CD4-positive, alpha-beta T cell treated with Interleukin-21 for 1 hour (primary cell): ENCODE results near the gene NPEPL1.
A peak's percentile ranks its signal among the peaks of the same experiment; 100 is the strongest.

ENCODE experiments used
- DNase-seq: peaks from one replicate; pipeline ENCODE4 v3.0.0-alpha.2; 2020

NPEPL1 gene

GRCh38 chr20:58659841-58660240 lies 32.8 kb upstream of the NPEPL1 start:
- peak; percentile 60 for DNase-seq

DNA sequence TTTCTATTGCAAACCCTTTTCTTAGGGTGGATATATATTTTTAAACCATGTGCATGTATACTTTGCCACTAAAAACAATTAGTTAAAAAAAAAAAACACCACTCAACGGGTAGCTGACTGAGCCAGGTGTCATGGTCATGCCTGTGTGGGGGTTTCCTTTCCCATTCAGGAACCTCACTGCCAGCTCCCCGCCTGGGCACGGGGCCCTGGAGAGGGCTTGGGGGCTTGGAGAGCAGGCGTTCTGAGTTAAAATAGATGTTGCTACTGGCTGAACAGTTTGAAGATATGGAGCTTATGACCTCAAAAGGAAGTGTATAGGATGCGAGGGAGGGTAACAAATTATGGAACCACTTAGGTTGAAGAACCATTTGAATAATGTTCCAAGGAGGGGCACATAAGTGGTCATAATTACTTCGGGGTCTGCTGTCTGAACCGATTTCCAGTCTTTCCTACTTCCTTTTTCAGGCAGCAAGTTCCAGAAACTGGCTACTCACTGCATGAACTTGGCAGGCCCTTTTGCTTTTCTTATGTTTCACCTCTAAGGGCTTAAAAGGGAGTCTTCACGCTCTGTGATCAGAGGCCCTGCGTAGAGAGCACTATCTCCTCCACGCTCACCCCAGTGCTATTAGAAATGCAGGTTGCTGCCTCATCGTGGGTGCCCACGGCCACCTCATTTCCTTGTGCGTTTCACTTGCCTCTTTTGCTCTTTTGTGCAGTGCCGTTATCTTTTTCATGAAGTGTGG lies 31.6 kb upstream of the NPEPL1 start:
- DNase-seq: peak; percentile 59

DNA sequence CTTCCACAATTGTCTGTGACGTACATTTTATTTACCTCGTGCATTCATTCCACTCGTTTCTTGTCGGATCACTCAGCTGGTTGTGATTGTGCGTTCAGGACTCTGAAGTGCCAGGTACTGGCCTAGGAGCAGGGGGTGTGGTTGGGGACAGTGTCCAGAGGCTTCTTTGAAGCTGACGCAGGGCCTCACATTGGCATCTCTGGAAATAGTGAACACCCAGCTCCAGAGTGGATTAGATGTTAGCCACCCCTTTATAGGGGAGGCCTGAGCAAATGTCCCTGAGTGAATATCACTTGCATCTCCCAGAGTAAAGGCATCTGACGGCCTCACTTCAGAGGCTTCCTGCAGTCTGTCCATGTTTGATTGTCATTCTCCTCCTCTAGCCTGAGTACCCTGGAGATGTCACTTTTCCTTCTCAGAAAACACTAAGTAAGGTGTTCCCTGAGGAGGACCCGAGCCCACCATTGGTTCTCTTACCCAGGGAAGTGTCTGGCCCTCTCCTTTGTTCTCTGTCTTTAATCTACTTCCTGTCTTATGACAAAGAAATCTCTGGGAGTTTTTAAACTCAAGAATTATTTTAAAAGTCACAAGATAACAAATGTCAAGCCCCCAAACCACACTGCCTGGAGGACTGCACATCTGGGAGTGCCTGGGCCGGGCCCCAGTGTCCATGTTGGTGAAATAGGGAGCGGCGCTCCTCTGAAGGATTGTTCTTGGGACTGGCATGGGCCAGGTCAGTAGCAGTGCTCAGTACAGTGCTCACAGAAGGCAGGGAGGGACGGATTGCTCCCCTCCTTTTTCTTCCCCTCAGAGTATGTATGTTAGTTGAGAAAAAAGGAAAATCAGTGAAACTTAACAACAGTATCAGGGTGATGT lies 30.8 kb upstream of the NPEPL1 start:
- DNase-seq: peak; percentile 23

GRCh38 chr20:58664331-58664730 lies 28.3 kb upstream of the NPEPL1 start:
- no peak for DNase-seq

DNA sequence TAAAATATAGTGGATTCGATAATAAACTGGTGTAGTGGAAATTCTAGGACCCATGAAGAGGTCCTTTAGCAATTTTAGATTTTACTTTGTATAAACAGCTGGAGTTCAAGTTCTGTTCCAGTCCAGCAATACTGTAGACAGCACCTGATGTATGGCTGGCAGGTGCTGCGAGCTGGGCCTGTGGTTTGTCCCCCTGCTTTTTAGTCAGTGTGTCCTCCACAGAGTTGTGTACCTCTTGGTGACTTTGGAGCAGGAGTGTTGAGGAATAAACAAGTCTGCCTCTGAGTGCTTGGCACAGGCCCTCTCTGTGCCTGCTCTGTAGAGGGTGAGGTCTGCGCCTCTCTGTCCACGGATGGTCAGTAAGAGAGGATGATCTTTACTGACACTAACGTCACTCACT lies 27.7 kb upstream of the NPEPL1 start:
- DNase-seq: no peak

DNA sequence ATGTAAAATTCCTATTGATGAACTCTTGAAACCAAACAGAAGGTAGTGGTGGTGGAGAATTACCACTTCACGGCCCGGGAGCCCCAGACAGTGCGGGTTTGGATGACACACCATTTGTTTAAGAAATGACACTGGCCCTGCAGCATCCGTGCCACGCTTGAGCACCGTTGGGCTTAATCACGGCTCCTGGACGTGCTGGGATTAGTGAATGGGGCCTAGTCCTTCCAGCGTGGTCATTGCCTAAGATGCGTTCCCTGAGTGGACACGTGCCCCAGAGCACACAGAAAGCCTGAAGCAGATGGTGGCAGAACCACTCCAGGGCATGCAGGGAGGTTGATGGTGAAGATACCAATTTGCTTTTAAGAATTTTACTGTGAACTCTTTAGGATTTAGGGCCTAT lies 27.0 kb upstream of the NPEPL1 start:
- no peak for DNase-seq

GRCh38 chr20:58666702-58667101 lies 25.9 kb upstream of the NPEPL1 start:
- DNase-seq: no peak

DNA sequence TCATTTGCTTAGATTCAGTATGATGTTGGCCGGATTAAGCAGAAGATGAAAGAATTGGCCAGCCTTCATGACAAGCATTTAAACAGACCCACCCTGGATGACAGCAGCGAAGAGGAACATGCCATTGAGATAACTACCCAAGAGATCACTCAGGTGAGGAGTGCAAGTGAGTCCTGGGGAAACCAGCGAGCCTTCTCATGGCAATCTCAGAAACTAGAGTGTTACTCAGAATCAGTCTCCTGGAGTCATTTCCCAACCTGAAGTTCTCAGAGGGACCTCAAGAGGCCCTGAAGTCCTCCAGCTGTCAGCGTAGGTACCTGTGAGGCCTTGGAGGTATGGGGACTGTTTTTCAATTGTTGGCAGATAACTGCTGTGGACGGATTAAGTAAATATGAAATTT lies 24.6 kb upstream of the NPEPL1 start:
- DNase-seq: no peak

DNA sequence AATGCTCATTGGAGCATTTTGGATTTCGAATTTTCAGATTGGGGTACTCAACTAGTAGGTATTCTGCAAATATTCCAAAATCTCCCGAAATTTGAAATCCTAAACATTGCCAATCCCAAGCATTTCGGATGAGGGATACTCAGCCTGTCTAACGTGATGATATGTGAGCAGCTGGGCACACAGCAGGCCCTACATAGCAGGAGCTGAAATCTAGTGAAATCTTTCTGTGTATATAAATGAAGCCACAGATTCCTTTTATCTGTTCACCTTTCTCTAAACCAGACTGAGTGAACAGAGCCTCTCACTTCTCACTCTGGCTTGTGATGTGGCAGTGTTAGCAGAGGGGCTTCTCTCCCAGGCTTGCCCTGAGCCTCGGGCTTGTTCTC lies 23.7 kb upstream of the NPEPL1 start:
- no peak for DNase-seq

DNA sequence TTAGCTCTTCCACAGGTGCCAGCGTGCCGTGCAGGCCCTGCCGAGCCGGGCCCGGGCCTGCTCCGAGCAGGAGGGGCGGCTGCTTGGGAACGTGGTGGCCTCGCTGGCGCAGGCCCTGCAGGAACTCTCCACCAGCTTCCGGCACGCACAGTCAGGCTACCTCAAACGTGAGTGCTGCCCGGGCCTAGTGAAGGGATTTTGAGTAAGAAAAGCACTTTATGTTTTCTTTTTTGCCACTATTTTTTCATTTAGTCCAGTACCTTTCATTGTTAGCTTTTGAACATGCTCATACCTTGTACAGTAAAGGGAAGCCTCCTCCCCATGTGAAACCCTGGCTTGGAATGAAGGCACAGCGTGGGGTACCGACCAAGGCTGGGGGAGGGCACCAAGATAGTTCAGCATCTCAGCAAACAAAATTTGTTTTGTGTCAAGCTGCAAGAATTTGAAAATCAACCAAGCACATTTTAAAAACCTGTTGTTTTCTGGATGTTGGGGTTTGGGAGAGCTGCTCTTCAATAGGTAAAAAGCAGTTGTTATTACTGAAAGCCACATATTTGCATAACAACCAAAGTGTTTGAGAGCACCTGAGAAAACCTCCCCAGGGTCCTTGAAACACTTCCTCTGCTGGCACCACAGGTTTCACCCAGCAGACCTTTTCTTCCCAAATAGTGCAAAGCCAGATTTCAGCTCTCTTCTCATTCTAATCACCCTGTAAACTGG lies 23.2 kb upstream of the NPEPL1 start:
- DNase-seq: no peak

DNA sequence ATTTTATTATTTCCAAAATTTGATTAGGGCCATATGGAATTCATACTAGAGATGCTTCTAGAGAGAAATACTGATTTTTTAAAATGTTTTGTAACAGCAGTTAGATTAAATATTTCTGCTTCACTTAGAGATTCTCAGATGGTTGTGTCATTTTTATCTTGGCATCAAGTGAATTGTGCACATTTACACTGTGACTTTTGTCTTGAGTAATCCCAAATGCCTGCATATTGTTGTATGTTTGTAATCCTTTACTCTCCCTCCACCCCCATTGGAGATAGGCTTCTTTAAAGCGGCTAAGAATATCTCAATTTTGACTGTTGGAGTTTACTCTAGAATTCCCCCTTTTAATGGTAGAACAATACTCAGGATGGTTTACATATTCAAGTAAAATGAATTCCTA lies 22.5 kb upstream of the NPEPL1 start:
- no peak for DNase-seq

DNA sequence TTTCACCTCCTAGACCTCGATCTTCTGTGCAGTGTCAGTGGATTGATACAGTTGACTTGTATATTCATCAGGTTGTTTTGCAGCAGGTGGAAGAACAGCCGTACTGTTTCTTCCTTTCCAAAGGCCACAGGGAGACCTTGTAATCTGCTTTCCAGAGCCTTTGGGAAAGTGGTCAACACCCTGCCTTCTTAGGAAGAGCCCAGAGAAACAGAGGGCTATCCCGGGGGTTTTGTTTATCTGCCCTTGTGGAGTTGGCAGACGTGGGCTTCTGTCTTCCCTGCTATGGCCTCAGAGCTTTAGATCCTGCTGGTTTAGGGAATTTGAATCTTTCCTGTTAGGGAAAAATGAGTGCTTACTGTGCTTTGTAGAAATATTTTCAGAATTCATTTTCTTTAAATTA lies 21.9 kb upstream of the NPEPL1 start:
- DNase-seq: no peak

- no peak for DNase-seq
Observed at GRCh38 chr20:58673119-58673518, 19.5 kb upstream of the NPEPL1 start.

DNA sequence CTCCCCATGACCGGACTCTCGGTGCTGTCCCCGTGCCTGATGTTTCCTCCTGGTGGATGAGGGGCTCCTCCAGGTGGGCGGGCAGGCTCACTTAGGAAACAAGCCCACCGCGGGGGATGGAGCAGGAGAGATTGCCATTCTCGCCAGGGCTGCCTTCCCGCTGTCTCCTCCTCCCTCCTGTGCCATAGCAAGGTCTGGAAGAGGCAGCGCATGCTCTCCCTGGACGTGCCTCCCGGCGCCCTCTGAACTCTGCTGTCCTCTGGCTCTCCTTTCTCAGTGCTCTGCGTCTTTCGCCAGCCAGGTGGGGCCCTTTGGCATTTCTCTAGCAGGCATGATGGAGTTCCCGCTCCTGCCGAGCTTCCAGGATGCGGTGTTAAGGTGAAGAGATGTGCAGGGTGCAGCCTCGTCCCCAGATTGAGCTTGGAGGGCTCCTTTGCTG lies 17.4 kb upstream of the NPEPL1 start:
- no peak for DNase-seq

- no peak for DNase-seq
Observed at GRCh38 chr20:58675641-58676040, 17.0 kb upstream of the NPEPL1 start.

DNA sequence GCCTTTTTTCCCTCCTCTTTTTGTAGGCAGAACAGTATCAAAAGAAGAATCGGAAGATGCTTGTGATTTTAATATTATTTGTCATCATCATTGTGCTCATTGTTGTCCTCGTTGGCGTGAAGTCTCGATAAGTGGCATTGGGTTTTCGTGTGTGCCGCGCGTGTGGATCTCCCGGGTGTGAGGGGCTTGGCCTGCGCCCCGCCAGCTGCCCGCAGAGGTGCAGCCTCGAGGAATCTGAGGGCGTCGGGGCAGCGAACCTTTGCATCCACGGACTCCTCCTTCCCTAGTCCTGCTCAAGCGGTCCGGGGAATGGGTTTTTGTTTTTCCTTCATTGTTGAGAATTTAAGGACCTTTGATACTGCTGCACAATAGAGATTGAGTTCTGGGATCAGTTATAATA lies 16.4 kb upstream of the NPEPL1 start:
- DNase-seq: no peak

- no peak for DNase-seq
Observed at GRCh38 chr20:58677079-58677604, 15.5 kb upstream of the NPEPL1 start.

DNA sequence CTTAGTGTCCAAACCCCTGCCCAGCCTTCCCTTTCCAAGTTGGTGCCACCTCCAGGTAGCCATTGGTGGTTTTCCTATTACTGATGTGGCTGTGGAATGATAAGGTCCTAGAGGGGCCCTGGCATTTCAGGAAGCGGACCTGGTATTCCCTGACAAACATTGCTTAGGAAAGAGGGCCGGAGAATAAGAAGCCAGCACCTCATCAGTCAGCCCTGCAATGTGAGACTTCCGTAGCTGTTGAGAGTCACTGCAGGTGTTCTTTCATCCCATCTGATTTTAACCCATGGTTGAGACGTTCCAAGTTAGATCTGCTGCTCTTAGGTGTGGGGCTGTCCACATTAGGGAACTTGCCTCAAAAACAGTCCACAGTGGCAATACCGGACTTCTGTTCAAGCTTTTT lies 14.8 kb upstream of the NPEPL1 start:
- DNase-seq: no peak

DNA sequence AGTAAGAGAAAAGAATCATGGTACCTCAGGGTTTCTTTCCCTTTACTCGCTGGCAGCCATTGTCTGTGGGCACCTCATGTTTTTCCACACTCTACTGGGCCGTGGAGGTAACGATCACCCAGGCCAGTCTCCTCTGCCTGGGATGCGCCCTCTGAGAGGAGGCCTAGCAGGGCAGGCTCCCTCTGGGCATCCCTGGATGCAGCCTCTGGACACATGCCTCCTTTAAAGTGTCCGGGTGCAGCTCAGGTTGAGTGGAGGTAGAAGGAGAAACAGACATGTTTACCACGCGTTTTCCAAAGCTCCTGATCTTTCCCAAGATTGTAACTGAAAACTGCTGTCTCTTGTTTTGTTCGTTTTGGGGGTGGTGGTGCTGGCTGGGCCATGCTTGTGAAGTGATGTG lies 13.8 kb upstream of the NPEPL1 start:
- DNase-seq: no peak

- no peak for DNase-seq
Observed at GRCh38 chr20:58682656-58683531, 9.7 kb upstream of the NPEPL1 start.

DNA sequence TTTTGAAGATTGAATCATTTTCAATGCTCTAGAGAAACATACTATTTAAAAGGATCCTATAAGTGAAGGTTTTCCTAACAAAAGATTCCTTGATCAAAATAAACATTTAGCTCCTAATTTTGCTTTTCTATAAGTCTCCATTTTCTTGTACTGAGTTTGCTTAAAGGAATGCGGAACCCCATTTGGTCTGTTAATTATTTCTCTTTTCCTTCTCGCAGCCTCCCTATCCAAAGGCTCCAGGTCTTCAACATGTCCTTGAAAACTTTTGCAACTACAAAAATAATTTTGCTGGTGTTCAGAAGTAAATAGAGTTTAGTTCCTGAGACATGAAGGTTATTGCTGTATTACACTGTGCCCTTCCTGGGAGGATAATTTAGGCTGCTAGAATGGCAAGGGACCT lies 8.3 kb upstream of the NPEPL1 start:
- DNase-seq: no peak

- no peak for DNase-seq
Observed at GRCh38 chr20:58685988-58686387, 6.6 kb upstream of the NPEPL1 start.
